Measurements from ENCODE around the gene MYO1B.

MYO1B gene

DNA sequence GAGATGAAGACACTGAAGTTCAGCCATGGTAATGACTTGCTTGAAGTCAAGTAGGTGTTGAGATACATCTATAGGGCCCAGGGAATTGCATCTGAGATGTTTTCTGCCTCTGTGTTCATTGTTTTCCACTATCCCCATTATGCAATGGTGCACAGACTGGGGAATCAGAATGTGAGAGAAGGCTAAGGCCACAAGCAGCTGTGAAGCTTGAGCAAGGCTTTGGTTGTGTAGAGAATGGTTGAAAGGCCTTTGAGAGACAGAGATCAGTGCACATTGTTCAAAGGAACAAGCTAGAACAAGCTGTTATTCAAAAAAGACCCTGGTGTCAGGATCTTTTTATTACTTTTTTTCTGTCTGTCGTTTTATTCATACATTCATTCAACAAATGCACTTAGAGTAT lies 82.3 kb downstream of the MYO1B start:
- no peak for DNase-seq

DNA sequence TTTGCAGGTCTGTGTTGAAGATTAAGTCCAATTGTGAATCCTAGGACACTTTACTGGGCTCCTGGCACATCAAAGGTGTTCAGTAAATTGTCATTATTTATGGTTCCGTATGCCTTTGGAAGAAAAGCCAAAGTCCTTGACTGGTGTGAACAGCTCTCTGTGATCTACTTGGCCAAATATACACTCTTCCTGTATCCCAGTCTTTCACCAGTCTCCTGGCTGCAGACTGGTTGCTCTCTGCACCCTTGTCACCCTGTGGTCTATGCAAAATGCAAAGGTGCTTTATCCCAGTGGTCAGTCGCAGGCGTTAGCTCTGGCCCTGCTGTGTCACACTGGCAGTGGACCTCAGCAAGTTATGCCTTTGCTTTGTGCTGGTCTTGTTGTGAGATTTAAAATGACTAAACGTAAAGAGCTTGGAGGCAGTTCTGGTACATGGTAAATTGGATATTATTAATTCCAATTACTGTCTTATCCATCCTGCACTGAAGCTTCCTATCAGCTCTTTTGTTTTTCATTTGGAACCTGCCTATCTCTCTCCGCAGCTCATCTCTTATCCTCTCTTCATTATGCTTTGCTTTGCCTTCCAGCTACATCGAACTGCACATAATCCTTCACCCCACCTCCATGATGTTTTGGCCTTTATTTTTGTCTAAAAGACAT lies 83.1 kb downstream of the MYO1B start:
- DNase-seq = no peak

DNA sequence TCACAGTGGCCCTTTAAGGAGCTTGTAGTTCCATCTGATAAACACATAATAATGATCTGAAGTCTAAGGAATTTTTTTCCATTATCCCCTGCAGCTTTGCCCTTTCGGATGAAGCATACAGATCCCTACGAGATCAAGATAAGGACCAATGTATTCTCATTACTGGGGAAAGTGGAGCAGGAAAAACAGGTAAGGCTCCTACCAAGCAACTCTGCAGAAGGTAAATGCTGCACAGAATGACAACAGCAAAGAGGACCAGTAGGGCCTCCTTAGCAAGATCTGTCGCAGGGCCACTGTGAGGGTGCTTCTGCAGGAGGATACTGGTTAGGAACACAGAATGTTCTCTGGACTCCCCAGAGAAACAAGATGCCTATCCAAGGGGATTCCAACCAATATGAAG lies 84.6 kb downstream of the MYO1B start:
- no peak for DNase-seq

DNA sequence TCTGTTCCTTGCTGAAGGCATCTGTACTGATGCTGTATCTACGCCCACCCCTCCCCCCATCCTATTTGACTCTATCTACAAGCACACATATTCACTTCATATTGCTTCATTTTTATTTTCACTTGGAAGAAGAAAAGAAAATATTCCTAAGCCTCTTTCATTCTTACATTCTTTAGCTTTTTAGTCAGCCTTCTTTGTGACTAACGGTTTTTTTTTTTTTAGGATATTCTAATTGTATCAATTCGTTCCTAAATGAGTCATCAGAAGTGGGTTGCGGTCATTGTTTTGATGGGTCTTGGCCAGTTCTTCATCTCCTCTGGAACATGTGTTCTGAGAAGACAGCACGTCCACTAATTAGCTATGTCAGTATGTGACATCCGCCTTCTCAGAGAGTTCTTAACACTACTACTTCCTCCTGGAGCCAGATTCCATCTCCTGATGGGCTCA lies 88.7 kb downstream of the MYO1B start:
- no peak for DNase-seq

DNA sequence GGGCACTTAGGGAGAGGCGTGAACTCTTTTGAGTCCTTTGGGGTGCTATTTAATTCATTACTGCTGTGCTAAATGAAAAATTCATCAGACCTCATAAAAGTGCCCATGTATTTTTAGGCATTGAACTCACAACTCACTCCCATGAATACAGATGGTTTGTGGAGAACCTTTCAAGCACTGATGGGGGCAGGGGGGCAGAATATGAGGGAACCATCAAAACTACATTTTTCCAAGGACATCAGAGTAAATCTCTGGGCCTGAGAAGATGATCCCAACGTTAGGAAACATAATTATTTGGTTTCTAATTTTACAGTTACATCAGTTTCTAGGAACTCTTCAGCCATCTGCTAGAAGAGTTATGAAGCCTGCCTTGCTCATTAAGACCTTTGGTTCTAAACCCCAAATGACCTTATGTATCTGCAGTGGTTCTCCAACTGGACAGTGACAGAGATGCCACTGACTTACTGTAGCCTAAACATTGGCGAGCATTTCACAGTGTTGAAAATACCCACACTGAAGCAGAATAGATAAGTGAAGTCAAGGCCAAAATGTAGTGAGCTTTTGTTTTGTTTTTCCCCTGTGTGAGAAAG lies 90.8 kb downstream of the MYO1B start:
- DNase-seq = no peak

DNA sequence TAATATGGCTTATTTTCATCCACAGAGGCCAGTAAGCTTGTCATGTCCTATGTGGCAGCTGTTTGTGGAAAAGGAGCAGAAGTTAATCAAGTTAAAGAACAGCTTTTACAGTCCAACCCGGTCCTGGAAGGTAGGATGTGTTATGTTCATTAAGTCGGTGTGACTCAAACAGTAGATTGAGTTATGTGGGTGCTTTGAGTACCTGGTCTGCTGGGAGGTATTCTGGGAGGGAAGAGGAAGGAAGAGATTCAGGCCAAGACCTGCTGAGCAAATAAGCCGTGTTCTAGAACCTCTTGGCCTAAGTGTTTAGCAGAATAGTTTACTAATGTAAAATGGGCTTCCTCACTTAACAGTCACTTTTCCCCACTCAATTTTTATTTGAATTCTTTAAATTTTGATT lies 96.2 kb downstream of the MYO1B start:
- no peak for DNase-seq

DNA sequence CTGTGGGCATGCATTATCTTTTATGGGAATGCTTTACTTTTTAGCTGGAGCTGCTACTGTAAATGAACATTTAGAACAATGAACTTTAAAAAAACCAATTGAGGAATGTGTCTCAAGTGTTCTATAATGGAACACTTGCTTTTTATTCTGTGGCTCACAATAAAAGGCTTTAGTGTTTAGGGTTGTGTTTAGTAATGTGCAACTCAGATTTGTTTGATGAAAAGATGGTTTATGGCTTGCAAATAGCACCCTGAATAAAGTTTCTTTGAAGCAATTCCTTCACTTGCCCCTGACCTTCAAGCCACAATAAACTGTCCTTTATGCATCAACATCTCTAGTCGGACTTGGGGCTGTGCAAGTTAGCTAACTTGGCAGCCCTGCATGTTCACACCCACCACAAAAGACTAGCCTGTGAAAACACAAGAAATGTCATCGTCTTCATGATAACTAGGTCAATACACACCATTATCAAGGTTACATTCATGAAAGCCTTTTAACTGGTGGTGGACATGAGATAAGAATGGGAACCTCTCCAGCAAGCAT lies 98.7 kb downstream of the MYO1B start:
- no peak for DNase-seq

DNA sequence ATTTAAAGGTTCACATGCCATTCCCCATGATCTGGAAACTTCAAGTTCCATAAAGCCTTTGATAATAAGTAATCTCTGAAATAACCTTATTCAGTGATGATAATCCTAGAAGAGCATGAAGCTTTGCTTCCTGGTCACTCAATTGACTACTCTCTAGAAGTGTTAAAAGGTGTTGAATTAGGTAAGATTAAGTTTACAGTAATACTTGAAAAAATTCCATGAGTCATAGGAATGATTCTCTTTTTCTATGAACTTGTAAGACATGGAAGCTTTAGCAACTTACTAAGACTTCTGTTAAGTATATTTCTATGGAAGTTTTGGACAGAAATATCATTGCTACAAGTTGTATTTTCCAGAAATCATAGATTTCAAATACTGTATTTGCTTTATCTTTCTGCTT lies 100.6 kb downstream of the MYO1B start:
- DNase-seq = no peak

DNA sequence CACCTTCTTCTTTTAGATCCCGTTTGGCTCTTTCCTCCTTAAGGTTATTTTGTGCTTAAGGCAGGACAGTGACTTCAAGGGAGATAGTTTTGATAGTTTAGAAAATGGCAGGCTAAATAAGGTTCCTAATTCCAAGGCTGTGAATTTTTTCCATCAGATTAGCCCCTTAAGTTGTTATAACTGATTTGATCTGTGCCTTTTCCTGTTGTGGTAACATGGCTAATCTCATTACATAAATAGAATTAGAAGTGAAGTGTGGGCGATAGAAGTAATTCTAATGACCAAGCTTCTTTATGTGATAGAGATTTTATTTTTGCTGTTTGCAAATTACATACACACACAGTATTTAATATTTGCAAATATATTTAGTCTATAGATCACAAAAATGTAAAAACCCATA lies 102.0 kb downstream of the MYO1B start:
- no peak for DNase-seq

DNA sequence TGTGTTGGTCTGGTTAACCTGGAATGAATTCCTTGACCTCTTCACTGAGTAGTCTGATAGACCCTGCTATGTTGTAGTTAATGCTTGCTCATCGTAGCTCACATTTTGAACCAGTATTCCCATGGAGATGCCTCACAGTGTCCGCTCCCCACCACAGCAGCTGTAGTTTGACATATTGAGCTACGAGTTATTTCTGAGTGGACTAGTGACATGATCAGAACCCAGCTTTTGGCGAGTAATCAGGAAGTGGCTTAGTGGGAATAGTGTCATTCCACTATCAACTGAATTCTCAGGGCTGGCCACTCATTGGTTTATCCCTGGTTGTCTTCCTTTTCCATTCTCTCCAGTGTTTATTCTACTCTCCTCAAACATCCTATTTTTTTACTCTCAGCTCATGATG lies 102.7 kb downstream of the MYO1B start:
- no peak for DNase-seq

DNA sequence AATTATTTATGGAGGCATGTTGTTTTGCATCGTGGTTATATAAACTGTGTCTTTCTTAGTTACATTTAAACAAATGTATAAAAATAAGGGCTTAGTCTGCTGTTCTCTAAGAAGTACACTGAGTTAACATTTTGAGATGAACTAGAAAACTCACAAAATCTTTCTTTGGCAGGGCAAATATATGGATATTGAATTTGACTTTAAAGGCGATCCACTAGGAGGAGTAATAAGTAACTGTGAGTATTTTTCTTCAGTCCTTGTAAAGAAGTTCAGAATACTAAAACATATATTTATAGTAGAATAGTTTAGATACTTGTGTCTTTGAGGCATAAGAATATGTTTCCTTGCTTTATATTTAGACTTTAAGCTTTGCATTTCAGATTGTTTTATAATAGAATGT lies 104.8 kb downstream of the MYO1B start:
- DNase-seq = no peak

DNA sequence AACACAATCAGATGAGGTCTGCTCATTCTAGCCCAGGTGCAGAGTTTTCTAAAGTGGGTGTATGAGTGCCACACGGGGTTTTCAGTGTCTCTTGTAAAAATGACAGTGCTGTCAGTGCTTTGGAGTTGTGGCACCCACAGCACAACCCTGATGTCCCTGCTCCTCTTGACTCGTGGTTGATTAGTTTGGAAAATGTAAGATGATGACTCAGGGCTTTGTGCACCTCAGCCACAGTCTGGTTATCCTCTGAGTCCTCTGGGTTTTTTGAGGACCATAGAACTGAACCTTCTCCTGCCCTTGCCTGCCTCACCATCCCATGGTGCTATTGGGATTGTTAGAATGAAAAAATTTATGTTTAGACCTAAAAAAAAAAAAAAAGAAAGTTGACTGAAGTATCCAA lies 105.6 kb downstream of the MYO1B start:
- DNase-seq = no peak

DNA sequence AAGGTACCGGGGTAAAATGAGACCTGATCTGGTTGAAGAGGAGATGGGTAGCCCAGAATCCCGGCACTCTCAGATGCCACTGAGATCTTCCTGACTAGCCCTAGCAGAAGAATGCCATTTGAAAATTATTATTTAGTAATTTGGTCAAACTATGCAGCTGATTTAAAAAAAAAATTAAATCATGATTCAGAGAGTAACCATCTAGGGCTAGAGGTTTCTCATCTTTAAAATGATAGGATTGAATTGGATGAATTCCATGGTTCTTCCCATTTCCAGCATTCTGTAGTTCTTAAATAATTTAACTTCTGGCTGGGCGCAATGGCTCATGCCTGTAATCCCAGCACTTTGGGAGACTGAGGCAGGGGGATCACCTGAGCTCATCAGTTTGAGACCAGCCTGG lies 106.1 kb downstream of the MYO1B start:
- no peak for DNase-seq

DNA sequence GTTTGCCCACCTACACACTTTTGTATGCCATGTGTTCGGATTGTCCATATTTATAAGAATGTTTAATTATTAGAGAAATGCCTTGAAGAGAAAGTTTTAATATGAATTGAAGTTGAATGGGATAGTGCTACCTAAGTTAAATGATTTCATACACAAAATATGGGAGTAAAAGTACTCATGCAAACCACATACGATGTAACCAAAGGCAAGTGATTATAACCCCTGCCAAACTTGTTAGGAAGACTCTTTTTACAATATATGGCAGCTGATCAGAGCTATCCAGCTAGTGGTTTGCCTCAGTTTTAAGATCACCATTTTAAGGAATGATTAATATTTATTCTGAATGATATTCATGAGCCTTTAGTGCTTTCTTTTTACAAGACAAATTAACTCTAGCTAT lies 106.7 kb downstream of the MYO1B start:
- no peak for DNase-seq

DNA sequence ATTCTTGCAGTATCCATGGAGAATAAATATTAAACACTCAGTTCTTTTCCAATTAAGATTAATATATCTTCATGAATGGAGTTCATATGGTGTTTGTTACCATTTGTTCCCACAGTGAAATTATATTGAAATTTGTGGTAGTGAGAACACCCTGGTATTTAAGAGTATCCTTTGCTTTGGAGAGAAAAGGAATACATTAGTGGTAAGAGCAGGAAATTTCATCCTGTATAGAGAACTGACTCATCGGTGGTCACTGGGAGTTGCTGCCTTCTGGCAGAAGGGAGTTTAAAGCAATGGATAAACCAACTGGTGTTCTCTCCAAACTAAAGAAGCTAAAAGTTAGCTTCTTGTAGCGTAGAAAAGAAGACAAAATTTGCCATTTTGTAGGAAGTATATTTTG lies 107.3 kb downstream of the MYO1B start:
- DNase-seq = no peak

DNA sequence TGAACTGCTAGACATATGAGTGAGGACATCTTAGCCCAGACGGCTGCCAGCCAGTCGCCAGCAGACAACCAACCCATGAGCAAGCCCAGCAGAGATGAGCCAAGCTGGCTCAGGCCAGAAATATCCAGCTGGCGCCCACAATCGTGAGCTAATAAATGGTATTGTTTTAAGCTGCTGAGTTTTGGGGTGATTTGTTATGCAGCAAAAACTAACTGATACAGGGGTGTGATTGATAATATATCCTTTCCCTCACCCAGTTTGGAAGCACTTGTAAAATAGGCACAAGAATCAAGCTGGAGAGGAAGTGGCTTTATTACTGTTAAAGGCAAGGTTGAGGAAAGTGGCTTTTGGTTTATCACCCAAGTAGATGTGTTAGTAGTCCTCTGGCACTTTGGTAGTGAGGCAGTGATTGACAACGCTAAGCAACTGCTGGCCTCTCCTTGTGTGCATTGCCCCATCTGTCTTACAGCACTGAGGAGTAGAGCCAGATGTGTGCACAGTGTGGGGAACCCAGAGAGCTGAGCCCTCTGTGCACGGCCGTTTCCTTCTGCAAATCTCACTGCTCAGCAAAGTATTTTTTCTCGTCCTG lies 110.1 kb downstream of the MYO1B start:
- no peak for DNase-seq

DNA sequence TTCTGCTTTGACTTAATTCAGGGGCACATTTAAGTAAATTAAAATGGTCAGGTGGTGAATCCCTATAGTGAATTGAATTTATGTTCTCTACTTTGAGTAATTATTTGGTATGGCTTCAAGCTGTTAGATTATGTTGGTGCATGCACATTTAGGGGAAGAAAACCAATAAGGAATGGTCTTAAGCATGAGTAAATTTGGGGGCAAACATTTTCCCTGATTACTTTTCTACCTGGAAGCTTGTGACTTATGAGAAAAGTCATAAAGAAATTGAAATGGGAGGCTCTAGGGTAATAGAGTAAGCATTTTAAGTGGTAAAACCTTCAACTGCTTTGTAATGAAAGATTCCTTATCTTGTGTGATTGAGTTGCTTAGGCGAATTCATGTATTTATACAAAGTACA lies 112.5 kb downstream of the MYO1B start:
- DNase-seq = no peak

DNA sequence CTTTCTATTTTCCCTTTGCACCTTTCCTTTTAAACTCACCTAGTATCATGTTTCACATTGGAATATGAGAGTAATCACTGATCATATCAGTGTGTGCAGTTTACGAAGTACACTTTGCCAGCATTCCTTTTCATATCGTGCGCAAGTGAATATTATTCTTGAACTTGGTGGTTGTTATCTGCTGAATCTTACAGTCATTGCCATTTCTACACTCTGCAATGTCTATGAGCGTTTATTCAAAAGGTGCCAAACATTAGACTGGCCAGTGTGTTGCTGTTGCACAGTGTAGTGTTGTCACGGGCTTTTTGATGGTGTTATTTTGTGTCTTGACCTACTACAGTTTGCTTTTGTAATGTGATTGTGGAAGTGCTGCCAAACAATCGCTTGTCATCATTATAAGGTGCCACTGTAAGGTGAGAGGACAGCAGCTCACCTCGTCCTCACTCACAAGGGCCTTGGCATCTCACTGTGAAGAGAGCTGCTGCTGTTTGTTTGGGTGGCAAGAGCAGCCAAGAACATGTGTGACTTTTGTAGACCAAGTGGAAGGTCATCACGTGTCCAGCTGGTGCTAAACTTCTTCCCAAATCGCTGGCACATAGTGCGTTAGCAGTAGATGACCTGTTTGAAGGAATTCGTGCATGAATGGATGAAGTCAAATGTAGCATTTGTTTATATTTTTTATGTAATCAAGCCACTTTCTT lies 113.3 kb downstream of the MYO1B start:
- no peak for DNase-seq

DNA sequence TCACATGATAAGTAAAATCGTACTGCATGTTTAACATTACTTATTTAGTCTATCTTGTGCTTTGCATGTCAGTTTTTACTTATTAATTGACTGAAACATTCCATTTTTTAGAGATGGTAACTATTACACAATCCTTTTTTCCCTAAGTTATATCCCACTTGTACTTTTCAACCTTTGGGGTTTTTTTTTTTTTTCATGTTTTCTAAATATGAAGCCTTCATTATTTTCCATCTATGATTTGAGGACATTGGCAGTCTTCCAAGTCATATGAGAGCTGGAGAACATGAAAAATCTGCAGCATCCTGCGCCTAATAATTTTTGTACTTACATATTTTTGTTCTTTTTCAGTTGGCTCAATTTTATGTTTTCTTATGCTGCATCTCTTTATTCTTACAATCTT lies 113.9 kb downstream of the MYO1B start:
- no peak for DNase-seq

DNA sequence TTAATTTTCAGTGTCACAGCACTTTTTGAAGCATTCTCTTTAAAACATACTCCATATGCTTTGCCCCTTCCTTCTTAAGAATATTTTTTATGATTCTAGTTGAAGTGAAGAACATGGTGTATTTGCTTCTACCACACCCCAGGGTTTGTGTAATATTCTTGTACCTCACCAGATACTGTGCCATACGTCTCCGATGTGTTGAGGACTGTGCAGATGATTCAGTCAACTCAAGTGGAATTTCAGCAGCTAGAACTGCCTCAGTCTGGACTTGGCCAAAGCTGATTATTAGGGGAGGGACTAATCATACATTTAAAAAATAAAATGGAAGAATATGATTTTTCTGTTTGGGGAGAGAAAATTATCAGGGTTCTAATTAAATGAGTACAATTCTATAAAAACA lies 115.7 kb downstream of the MYO1B start:
- DNase-seq = no peak

DNA sequence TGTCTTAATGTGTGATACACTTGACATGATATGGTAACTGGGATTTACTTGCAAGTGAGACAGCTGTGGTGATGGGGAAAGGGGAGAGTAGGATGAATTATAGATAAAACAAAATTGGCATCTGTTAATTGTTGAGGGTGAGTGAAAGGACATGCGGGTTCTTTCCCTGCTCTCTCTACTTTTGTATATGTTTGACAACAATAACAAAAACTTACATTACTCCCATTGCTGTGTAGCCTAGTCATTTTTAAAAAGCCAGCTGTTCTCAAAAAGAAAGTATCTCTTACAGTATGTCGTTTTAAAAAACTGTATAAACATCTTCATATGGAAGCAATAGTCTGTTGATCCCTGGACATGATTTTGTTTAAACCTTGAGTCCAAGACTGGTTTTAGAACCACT lies 117.6 kb downstream of the MYO1B start:
- no peak for DNase-seq

DNA sequence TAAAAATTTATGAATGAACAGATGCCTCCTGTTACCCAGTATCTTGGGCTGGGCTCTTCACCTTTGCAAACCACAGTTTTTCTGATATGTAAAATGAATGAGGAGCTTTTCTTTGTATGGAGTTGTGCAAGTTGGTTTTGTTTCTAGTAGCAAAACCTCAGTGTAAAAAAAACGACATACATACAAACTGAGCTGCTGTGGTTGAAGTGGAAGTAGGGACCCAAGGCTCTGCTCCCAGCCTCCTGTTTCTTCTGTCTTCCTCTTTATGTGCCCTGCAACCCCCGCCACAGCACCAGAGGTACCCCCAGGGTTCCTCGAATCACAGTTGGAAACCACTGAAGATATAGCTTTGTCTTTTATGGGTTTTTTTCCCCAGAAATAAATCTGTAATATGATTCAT lies 118.1 kb downstream of the MYO1B start:
- DNase-seq = no peak

DNA sequence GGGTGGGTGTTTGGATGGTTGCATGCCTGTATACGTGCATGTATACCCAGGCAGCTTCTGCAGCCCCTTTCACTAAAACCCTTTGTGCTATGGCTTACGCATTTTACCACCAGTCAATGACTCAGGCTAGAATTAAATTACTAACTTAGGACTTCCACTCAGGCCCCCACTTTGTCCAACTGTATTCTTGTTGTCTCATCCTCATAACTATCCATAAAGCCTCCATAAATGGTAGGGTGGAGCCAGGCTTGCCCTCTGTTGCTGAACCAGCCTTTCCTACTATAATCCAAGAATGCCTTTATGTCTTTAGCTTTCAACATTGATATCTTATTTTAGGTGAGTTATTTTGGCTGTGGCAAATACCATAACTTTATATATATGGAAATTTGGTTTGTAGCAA lies 119.9 kb downstream of the MYO1B start:
- DNase-seq = no peak

DNA sequence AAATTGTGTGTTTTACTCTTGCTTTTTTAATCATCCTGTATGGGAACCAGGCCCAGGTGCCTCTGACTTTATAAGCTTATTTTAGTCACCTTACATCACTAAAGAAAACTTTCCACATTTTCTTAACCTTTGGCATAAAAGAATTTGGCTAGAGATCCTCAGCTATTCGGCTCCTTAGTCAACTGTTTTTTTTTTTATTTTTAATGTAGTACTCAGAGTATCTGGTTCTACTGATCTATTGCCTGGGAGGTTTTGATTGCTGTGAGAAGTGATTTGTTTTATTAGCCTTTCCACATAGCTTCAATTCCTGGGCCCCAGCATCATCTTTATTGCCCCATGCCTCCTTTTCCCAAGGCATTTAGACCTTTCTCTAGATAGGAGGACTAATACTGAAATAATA lies 121.0 kb downstream of the MYO1B start:
- DNase-seq = no peak
